Ovary (tissue), 3 donors: Measurements from ENCODE around the gene LSAMP.

Source experiments
- CTCF ChIP-seq, 3 donors: fragments of 450-650 bp in 2 of 3; fragments of 200-600 bp in 1 of 3; IDR thresholded peaks; one replicate each; pipeline versions ENCODE4 v1.5.1 to v1.8.0; 2016 to 2022; ENCODE audit warnings: antibody characterized with exemption in 3 of 3, mild to moderate bottlenecking in 1 of 3
- EP300 ChIP-seq: sonication (generic); formaldehyde crosslinking; IDR thresholded peaks from one replicate; pipeline ENCODE4 v1.6.1; 2017; ENCODE audit warnings: antibody characterized with exemption
- POLR2A ChIP-seq: fragments of 450-650 bp; IDR thresholded peaks from one replicate; pipeline ENCODE4 v1.6.1; 2017; ENCODE audit warnings: antibody characterized with exemption, mild to moderate bottlenecking, moderate library complexity
- donor health status: DM: no; HTN: no; CAD: no.

- TF ChIP-seq POLR2A (no peak), EP300 (no peak), CTCF (IDR thresholded peaks at IDR 0.05) (no peak)
Observed at GRCh38 chr3:116492379-116492778, 47.1 kb upstream of the LSAMP start.
